DMS114 treated with DMSO at 0.1 percent for 48 hours (cell line): ENCODE results near the gene OR2Y1.
"Not testable (repeated sequence)": the region's sequence is repeated elsewhere in the genome, so short reads cannot be mapped to it uniquely, and the experiment has no call there.

Experiments
- DNase-seq: peaks from one replicate; lab custom pipeline; 2025; ENCODE audit not compliant: unreplicated experiment; lab: John Stamatoyannopoulos, UW

The OR2Y1 gene

GRCh38 chr5:180739958-180740357 is at the start of gene OR2Y1:
OR2Y1 (minus strand) TSS chr5:180740058; CDS start chr5:180740058, 0 bp downstream.
- DNase-seq: no peak

GRCh38 chr5:180788651-180789410 is 49.0 kb upstream of the OR2Y1 start:
- DNase-seq: not testable (repeated sequence)

- DNase-seq: no peak
Observed at GRCh38 chr5:180787711-180788431, 48.0 kb upstream of the OR2Y1 start.

GRCh38 chr5:180786531-180787398 is 46.9 kb upstream of the OR2Y1 start:
- DNase-seq: no peak

- DNase-seq: no peak
Observed at GRCh38 chr5:180785794-180786221, 46.0 kb upstream of the OR2Y1 start.

- no peak for DNase-seq
Observed at GRCh38 chr5:180785121-180785781, 45.4 kb upstream of the OR2Y1 start.

GRCh38 chr5:180784497-180785097 is 44.7 kb upstream of the OR2Y1 start:
- peak; percentile 64 for DNase-seq

- no peak for DNase-seq
Observed at GRCh38 chr5:180783340-180784052, 43.6 kb upstream of the OR2Y1 start.

GRCh38 chr5:180782748-180783147 is 42.9 kb upstream of the OR2Y1 start:
- no peak for DNase-seq

- not testable (repeated sequence) for DNase-seq
Observed at GRCh38 chr5:180781900-180782326, 42.1 kb upstream of the OR2Y1 start.

GRCh38 chr5:180779985-180780610 is 40.2 kb upstream of the OR2Y1 start:
- no peak for DNase-seq

GRCh38 chr5:180777475-180777874 is 37.6 kb upstream of the OR2Y1 start:
- DNase-seq: no peak

- DNase-seq: no peak
Observed at GRCh38 chr5:180776376-180776775, 36.5 kb upstream of the OR2Y1 start.

GRCh38 chr5:180775624-180776023 is 35.8 kb upstream of the OR2Y1 start:
- DNase-seq: no peak

GRCh38 chr5:180771839-180772238 is 32.0 kb upstream of the OR2Y1 start:
- DNase-seq: no peak

GRCh38 chr5:180769821-180770220 is 30.0 kb upstream of the OR2Y1 start:
- no peak for DNase-seq

- no peak for DNase-seq
Observed at GRCh38 chr5:180755601-180756000, 15.7 kb upstream of the OR2Y1 start.

- DNase-seq: no peak
Observed at GRCh38 chr5:180744253-180744652, 4.4 kb upstream of the OR2Y1 start.

- DNase-seq: no peak
Observed at GRCh38 chr5:180742727-180743126, 2.9 kb upstream of the OR2Y1 start.
